ENCODE results near the gene LOXL3. TPM values are rescaled to one million over a fixed set of nuclear protein-coding genes. Genes with fewer than 3 reads are reported as not detected.
A peak's percentile ranks its signal among the peaks of the same experiment; 100 is the strongest.
"Not testable (repeated sequence)": the region's sequence is repeated elsewhere in the genome, so short reads cannot be mapped to it uniquely, and the experiment has no call there.

LOXL3 gene
- total and polyA plus RNA-seq, 2 donors (not counting 1 experiment from before 2014, with no cell fraction given), result 0.97 to 1.2 TPM

DNA sequence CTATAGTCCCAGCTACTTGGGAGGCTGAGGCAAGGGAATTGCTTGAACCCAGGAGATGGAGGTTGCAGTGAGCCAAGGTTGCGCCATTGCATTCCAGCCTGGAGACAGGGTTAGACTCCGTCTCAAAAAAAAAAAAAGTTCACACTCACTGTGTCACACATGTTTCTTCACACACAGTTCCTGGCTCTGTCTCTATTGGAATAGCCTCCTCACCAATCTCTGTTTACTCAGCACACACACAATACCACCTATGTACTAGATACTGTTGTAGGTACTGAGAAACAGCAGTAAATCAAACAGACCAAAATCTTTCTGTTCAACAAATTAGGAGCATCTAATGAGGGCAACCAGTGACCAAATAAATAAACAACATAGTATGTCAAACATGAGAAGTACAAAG lies 67.6 kb downstream of the LOXL3 start:
- H3K4me1 Mint-ChIP-seq, result peaks cover 26% of the 10 kb centered on the region
- no peak overlapping the region for H3K27ac Mint-ChIP-seq
- no peak for DNase-seq
- no peaks in the 10 kb centered on the region for H3K9me3 ChIP-seq (ENCODE audit: control extremely low read depth in 1 of 3, control insufficient read depth in 2 of 3, insufficient read depth in 1 of 3, low read length in 2 of 3)
- H2AFZ ChIP-seq (ENCODE audit: insufficient read depth, low read depth, low read length, poor library complexity, severe bottlenecking), result no peak overlapping the region
- CTCF ChIA-PET, result interaction anchor here (0.7 to 7.1 kb wide), 3 partner anchors 14 to 114 kb away, joined by 3 to 149 read pairs (median 3); no protein-coding TSS in a partner anchor
- peaks cover 17 to 23% of the 10 kb centered on the region in 2 donors for H3K4me1 ChIP-seq (ENCODE audit: control insufficient read depth in 2 of 2, insufficient read depth in 2 of 2, low read length in 2 of 2)
- H4K20me1 ChIP-seq (ENCODE audit: control insufficient read depth, insufficient read depth, low read length, poor library complexity, severe bottlenecking), result peaks cover 55% of the 10 kb centered on the region
- ATAC-seq (ENCODE audit: low read depth), result no peak
- intact Hi-C loops (cut with micrococcal nuclease), result no loop called here
- H3K9me3 Mint-ChIP-seq (ENCODE audit: insufficient read depth), result no peaks in the 10 kb centered on the region
- H3K4me2 ChIP-seq (replicated peaks; ENCODE audit: low read depth, low read length, poor library complexity, severe bottlenecking), result no peak overlapping the region
- no peak overlapping the region for H3K4me3 ChIP-seq (ENCODE audit: control extremely low read depth in 1 of 5, extremely low read depth in 1 of 5, insufficient read depth in 1 of 5, low read depth in 2 of 5, low read length in 4 of 5)
- 100% methylated on average over 2 of the region's 2 CpGs for WGBS (ENCODE audit: insufficient coverage)
- H3K27me3 ChIP-seq (replicated peaks in 1 of 4; ENCODE audit: control extremely low read depth in 1 of 4, control insufficient read depth in 3 of 4, insufficient read depth in 4 of 4, low read length in 3 of 4), result no peaks in the 10 kb centered on the region
- H3K4me3 Mint-ChIP-seq, result no peak overlapping the region
- no peak overlapping the region for H3K9ac ChIP-seq (ENCODE audit: low read length)
- H3K27me3 Mint-ChIP-seq, result no peaks in the 10 kb centered on the region
- POLR2A ChIA-PET, result no interaction called here
- H3K36me3 ChIP-seq (replicated peaks in 1 of 2; ENCODE audit: control extremely low read depth in 1 of 2, control insufficient read depth in 1 of 2, extremely low read depth in 1 of 2, insufficient read depth in 2 of 2, low read length in 1 of 2), result peaks cover 0 to 45% of the 10 kb centered on the region in 2 experiments
- H3K79me2 ChIP-seq (ENCODE audit: control insufficient read depth, insufficient read depth, low read length), result peaks cover 54% of the 10 kb centered on the region
- H3K27ac ChIP-seq (ENCODE audit: low read length in 2 of 2), result no peak overlapping the region
- no peak for TF ChIP-seq EZH2 (IDR thresholded peaks at IDR 0.05; ENCODE audit: borderline replicate concordance, insufficient read depth, low read depth, low read length, poor library complexity, severe bottlenecking)
- TF ChIP-seq, protein P1, sequence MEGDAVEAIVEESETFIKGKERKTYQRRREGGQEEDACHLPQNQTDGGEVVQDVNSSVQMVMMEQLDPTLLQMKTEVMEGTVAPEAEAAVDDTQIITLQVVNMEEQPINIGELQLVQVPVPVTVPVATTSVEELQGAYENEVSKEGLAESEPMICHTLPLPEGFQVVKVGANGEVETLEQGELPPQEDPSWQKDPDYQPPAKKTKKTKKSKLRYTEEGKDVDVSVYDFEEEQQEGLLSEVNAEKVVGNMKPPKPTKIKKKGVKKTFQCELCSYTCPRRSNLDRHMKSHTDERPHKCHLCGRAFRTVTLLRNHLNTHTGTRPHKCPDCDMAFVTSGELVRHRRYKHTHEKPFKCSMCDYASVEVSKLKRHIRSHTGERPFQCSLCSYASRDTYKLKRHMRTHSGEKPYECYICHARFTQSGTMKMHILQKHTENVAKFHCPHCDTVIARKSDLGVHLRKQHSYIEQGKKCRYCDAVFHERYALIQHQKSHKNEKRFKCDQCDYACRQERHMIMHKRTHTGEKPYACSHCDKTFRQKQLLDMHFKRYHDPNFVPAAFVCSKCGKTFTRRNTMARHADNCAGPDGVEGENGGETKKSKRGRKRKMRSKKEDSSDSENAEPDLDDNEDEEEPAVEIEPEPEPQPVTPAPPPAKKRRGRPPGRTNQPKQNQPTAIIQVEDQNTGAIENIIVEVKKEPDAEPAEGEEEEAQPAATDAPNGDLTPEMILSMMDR (IDR thresholded peaks at IDR 0.05), result no peak

DNA sequence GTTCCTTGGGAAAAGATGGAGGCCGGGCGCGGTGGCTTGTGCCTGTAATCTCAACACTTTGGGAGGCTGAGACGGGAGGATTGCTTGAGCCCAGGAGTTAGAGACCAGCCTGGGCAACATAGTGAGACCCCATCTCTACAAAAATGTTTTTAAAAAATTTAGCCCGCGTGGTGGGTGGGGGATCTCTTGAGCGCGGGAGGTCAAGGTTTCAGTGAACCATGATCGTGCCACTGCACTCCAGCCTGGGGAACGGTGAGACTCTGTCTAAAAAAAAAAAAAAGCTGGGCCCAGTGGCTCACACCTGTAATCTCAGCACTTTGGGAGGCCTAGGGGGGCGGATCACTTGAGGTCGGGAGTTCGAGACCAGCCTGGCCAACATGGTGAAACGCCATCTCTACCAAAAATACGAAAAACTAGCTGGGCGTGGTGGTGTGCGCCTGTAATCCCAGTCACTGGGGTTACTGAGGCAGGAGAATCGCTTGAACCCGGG lies 70.0 kb downstream of the LOXL3 start:
- peak overlapping the region; percentile 91 for H3K9ac ChIP-seq (ENCODE audit: low read length)
- POLR2A ChIA-PET, result interaction anchor here (1.2 to 3.8 kb wide), 6 partner anchors 11 to 104 kb away, joined by 4 to 56 read pairs (median 16); partner anchors contain the start of genes AUP1, HTRA2, INO80B and MRPL53
- H3K4me1 Mint-ChIP-seq, result peaks cover 34% of the 10 kb centered on the region

More for the DNA sequence above, 70.0 kb downstream of the LOXL3 start:
- peaks cover 21 to 29% of the 10 kb centered on the region in 2 donors for H3K4me1 ChIP-seq (ENCODE audit: control insufficient read depth in 2 of 2, insufficient read depth in 2 of 2, low read length in 2 of 2)
- peaks cover 0 to 35% of the 10 kb centered on the region in 2 experiments for H3K36me3 ChIP-seq (replicated peaks in 1 of 2; ENCODE audit: control extremely low read depth in 1 of 2, control insufficient read depth in 1 of 2, extremely low read depth in 1 of 2, insufficient read depth in 2 of 2, low read length in 1 of 2)
- not testable (repeated sequence) for H3K9me3 Mint-ChIP-seq (ENCODE audit: insufficient read depth); H3K27me3 Mint-ChIP-seq; ATAC-seq (ENCODE audit: low read depth); DNase-seq; H3K27me3 ChIP-seq (replicated peaks in 1 of 4; ENCODE audit: control extremely low read depth in 1 of 4, control insufficient read depth in 3 of 4, insufficient read depth in 4 of 4, low read length in 3 of 4); H3K9me3 ChIP-seq (ENCODE audit: control extremely low read depth in 1 of 3, control insufficient read depth in 2 of 3, insufficient read depth in 1 of 3, low read length in 2 of 3)
- 93% methylated on average over 14 of the region's 19 CpGs for WGBS (ENCODE audit: insufficient coverage)
- Mint-ChIP-seq H3K4me3 (peak overlapping the region; percentile 100), H3K27ac (peak overlapping the region; percentile 99)
- peak overlapping the region; percentile 90 for H3K4me2 ChIP-seq (replicated peaks; ENCODE audit: low read depth, low read length, poor library complexity, severe bottlenecking)
- peak overlapping the region; percentile 74 to 96 (median 88) for H3K4me3 ChIP-seq (ENCODE audit: control extremely low read depth in 1 of 5, extremely low read depth in 1 of 5, insufficient read depth in 1 of 5, low read depth in 2 of 5, low read length in 4 of 5)
- peaks cover 52% of the 10 kb centered on the region for H4K20me1 ChIP-seq (ENCODE audit: control insufficient read depth, insufficient read depth, low read length, poor library complexity, severe bottlenecking)
- CTCF ChIA-PET, result interaction anchor here (0.7 to 7.1 kb wide), 22 partner anchors 10 to 1083 kb away, joined by 3 to 149 read pairs (median 4); partner anchors contain the start of genes AUP1, DQX1, HTRA2 and INO80B
- H2AFZ ChIP-seq (ENCODE audit: insufficient read depth, low read depth, low read length, poor library complexity, severe bottlenecking), result peak overlapping the region; percentile 100
- peaks cover 71% of the 10 kb centered on the region for H3K79me2 ChIP-seq (ENCODE audit: control insufficient read depth, insufficient read depth, low read length)
- intact Hi-C loops (cut with micrococcal nuclease), result loop anchor here (1.0 to 2.0 kb wide), 7 partner anchors 11 to 71 kb away; partner anchors contain the start of genes AUP1, C2orf81, DOK1 and HTRA2
- peak overlapping the region in 1 of 2 donors; percentile 84 for H3K27ac ChIP-seq (ENCODE audit: low read length in 2 of 2)
